ENCODE data around the gene RBM4. TPM values are rescaled to one million over a fixed set of nuclear protein-coding genes. Genes with fewer than 3 reads are reported as not detected.

RBM4 gene
- total and polyA plus RNA-seq, 2 of the 13 experiments (the other 11 are each of a cell fraction or from before 2014, with no cell fraction given): 126 to 136 TPM

DNA sequence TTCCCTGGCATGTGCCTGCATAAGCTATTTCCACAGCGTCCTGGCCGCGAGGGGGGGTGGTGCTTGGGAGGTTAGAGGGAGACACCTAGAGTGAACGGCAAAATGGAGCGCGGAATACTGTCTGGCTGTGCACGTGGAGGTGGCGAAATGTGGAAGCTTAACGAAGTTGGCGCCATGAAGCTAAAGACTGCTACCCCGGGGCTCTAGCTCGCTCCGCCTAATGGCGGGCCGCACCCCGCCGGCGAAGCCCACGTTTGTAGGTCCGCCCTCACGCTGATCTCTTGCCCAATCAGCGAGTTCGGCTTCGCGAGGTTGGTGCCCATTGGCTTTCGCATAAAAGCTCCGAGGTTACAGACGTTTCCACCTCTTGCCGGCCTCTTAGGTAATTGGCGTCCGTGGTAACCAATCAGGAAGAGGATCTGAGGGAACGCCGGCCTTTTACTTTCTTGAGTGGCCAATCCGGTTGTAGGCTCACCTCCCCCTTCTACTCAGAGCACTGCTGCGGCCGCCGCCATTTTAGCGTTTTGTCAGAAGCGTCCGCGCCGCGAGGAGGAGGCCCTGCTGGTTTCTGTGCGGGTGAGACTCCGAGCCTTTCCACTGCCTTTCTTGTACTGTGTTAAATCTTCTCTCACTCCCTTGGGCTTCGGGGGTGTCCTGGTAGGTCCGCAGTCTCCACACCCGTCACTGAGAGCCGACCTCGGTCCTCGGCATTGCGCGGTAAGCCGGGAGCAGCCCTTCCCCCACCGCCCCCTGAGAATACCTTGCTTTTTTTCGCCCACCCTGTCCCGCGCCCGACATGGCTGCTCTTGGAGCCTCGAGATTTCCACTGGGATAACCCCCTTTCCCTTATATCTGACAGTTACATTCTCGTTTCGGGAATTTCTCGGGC, at the start of gene RBM4 (continued):
- TF ChIP-seq, protein P1, sequence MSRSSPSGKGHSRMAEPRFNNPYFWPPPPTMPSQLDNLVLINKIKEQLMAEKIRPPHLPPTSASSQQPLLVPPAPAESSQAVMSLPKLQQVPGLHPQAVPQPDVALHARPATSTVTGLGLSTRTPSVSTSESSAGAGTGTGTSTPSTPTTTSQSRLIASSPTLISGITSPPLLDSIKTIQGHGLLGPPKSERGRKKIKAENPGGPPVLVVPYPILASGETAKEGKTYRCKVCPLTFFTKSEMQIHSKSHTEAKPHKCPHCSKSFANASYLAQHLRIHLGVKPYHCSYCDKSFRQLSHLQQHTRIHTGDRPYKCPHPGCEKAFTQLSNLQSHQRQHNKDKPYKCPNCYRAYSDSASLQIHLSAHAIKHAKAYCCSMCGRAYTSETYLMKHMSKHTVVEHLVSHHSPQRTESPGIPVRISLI (CRISPR knock-in tag; IDR thresholded peaks at IDR 0.05; ENCODE audit: borderline replicate concordance): peak; percentile 9; the same call in 1 of the 2 replicates
- no peak for TF ChIP-seq KDM1A (CRISPR knock-in tag; IDR thresholded peaks at IDR 0.05)
- TF ChIP-seq ZNF335 (CRISPR knock-in tag; IDR thresholded peaks at IDR 0.05): peak; percentile 76; the same call in 1 of the 2 replicates
- TF ChIP-seq ZSCAN22 (CRISPR knock-in tag; IDR thresholded peaks at IDR 0.05): no peak
- TF ChIP-seq ATM (IDR thresholded peaks at IDR 0.05; ENCODE audit: borderline replicate concordance): no peak
- no peak for TF ChIP-seq MEF2D (CRISPR knock-in tag; IDR thresholded peaks at IDR 0.05)
- TF ChIP-seq FOXK1 (CRISPR knock-in tag; IDR thresholded peaks at IDR 0.05; ENCODE audit: borderline replicate concordance, low read depth): no peak
- TF ChIP-seq, protein P2, sequence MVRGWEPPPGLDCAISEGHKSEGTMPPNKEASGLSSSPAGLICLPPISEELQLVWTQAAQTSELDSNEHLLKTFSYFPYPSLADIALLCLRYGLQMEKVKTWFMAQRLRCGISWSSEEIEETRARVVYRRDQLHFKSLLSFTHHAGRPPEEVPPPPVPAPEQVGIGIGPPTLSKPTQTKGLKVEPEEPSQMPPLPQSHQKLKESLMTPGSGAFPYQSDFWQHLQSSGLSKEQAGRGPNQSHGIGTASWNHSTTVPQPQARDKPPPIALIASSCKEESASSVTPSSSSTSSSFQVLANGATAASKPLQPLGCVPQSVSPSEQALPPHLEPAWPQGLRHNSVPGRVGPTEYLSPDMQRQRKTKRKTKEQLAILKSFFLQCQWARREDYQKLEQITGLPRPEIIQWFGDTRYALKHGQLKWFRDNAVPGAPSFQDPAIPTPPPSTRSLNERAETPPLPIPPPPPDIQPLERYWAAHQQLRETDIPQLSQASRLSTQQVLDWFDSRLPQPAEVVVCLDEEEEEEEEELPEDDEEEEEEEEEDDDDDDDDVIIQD (CRISPR knock-in tag; IDR thresholded peaks at IDR 0.05; ENCODE audit: low read depth): peak; percentile 57; the same call in 1 of the 2 replicates
- TF ChIP-seq ZNF556 (CRISPR knock-in tag; IDR thresholded peaks at IDR 0.05; ENCODE audit: borderline replicate concordance): no peak
- TF ChIP-seq, protein P3, sequence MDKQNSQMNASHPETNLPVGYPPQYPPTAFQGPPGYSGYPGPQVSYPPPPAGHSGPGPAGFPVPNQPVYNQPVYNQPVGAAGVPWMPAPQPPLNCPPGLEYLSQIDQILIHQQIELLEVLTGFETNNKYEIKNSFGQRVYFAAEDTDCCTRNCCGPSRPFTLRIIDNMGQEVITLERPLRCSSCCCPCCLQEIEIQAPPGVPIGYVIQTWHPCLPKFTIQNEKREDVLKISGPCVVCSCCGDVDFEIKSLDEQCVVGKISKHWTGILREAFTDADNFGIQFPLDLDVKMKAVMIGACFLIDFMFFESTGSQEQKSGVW (CRISPR knock-in tag; IDR thresholded peaks at IDR 0.05; ENCODE audit: borderline replicate concordance): no peak
- TF ChIP-seq ZNF749 (CRISPR knock-in tag; IDR thresholded peaks at IDR 0.05; ENCODE audit: borderline replicate concordance): no peak
- TF ChIP-seq, protein P4, sequence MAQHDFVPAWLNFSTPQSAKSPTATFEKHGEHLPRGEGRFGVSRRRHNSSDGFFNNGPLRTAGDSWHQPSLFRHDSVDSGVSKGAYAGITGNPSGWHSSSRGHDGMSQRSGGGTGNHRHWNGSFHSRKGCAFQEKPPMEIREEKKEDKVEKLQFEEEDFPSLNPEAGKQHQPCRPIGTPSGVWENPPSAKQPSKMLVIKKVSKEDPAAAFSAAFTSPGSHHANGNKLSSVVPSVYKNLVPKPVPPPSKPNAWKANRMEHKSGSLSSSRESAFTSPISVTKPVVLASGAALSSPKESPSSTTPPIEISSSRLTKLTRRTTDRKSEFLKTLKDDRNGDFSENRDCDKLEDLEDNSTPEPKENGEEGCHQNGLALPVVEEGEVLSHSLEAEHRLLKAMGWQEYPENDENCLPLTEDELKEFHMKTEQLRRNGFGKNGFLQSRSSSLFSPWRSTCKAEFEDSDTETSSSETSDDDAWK (CRISPR knock-in tag; IDR thresholded peaks at IDR 0.05): no peak
- TF ChIP-seq MTF1 (CRISPR knock-in tag; IDR thresholded peaks at IDR 0.05): no peak
- TF ChIP-seq, protein P5, sequence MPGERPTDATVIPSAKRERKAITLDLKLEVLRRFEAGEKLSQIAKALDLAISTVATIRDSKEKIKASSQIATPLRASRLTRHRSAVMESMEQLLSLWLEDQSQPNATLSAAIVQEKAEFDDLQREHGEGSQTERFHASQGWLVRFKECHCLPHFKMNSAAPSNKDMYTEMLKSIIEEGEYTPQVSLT (CRISPR knock-in tag; IDR thresholded peaks at IDR 0.05; ENCODE audit: borderline replicate concordance, low read depth): no peak
- TF ChIP-seq ZNF382 (CRISPR knock-in tag; IDR thresholded peaks at IDR 0.05; ENCODE audit: borderline replicate concordance): no peak
- 0 out of 2 replicates have a peak, but pooled peaks have one; percentile 59 for TF ChIP-seq REXO4 (CRISPR knock-in tag; IDR thresholded peaks at IDR 0.05; ENCODE audit: borderline replicate concordance)
- no peak for TF ChIP-seq MEIS1 (CRISPR knock-in tag; IDR thresholded peaks at IDR 0.05; ENCODE audit: borderline replicate concordance)
- TF ChIP-seq ZNF34 (CRISPR knock-in tag; IDR thresholded peaks at IDR 0.05; ENCODE audit: borderline replicate concordance): no peak; the same call in 1 of the 2 replicates
- TF ChIP-seq, protein P6, sequence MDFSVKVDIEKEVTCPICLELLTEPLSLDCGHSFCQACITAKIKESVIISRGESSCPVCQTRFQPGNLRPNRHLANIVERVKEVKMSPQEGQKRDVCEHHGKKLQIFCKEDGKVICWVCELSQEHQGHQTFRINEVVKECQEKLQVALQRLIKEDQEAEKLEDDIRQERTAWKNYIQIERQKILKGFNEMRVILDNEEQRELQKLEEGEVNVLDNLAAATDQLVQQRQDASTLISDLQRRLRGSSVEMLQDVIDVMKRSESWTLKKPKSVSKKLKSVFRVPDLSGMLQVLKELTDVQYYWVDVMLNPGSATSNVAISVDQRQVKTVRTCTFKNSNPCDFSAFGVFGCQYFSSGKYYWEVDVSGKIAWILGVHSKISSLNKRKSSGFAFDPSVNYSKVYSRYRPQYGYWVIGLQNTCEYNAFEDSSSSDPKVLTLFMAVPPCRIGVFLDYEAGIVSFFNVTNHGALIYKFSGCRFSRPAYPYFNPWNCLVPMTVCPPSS (IDR thresholded peaks at IDR 0.05): no peak
- TF ChIP-seq, protein P7, sequence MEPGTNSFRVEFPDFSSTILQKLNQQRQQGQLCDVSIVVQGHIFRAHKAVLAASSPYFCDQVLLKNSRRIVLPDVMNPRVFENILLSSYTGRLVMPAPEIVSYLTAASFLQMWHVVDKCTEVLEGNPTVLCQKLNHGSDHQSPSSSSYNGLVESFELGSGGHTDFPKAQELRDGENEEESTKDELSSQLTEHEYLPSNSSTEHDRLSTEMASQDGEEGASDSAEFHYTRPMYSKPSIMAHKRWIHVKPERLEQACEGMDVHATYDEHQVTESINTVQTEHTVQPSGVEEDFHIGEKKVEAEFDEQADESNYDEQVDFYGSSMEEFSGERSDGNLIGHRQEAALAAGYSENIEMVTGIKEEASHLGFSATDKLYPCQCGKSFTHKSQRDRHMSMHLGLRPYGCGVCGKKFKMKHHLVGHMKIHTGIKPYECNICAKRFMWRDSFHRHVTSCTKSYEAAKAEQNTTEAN (CRISPR knock-in tag; conservative IDR thresholded peaks at IDR 0.05): 0 out of 2 replicates have a peak, but pooled peaks have one; percentile 8

All from HepG2 (cell line).